ENCODE measurements around the gene ITPA.

The ITPA gene

DNA sequence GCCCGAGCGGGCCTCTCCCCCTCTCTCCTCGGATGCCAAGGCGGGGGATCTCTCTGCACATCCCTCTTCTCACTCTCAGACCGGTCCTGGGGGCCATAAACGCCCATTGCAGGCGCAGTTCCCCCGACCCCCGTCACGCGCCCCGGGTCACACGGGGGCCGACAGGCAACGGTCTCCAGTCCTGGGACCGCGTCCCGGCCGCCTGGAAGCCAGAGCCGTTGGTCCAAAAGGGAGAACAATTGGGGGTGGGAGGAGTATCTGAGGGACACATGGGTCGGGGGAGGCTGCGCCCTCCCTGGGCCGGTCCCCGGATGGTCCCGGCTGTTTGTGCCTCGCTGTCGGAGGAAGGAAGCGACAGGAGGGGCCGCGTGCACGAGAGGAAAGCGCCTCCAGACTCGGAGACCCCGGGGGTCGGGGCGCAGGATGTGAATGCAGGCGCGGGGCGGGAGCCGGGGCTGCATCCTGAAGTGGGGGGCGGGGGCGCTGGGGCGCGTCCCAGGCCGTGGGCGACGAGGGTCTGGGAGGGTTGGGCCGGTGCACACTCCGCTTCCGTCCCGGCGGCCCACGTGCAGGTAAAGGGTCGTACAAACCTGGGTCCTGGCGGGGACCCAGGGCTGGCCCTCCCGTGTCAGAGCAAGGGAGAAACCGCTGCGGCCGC lies 28.8 kb downstream of the ITPA start:
- no peak for DNase-seq (ENCODE audit: low read depth in 2 of 2)
- peak overlapping the region; percentile 64 to 69 for H3K4me3 ChIP-seq (replicated peaks in 1 of 2; ENCODE audit: low read depth in 2 of 2, low read length in 2 of 2)
- TF ChIP-seq, protein P1, sequence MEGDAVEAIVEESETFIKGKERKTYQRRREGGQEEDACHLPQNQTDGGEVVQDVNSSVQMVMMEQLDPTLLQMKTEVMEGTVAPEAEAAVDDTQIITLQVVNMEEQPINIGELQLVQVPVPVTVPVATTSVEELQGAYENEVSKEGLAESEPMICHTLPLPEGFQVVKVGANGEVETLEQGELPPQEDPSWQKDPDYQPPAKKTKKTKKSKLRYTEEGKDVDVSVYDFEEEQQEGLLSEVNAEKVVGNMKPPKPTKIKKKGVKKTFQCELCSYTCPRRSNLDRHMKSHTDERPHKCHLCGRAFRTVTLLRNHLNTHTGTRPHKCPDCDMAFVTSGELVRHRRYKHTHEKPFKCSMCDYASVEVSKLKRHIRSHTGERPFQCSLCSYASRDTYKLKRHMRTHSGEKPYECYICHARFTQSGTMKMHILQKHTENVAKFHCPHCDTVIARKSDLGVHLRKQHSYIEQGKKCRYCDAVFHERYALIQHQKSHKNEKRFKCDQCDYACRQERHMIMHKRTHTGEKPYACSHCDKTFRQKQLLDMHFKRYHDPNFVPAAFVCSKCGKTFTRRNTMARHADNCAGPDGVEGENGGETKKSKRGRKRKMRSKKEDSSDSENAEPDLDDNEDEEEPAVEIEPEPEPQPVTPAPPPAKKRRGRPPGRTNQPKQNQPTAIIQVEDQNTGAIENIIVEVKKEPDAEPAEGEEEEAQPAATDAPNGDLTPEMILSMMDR (IDR thresholded peaks at IDR 0.05; ENCODE audit: low read depth, low read length) = no peak

DNA sequence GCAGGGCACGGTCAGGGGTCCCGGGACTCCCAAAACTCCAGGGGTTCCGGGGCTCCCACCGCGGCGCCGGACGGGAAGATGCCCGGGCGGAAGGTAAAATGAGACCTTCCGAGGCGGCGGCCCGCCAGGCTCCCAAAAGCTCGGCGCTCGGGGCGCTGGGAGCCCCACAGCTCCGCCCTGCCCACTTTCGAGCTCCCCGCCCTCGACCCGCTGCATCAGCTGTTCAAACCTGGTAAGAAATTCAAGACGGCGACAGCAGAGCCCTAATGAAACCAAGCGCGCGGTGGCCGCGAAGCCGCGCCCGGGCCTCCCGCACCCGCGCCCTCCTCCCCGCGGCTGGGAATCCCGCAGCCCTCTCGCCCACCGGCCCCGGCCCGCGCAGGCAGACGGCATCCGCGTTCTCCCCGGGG lies 29.3 kb downstream of the ITPA start:
- peak overlapping the region; percentile 64 to 69 for H3K4me3 ChIP-seq (replicated peaks in 1 of 2; ENCODE audit: low read depth in 2 of 2, low read length in 2 of 2)
- DNase-seq (ENCODE audit: low read depth in 2 of 2) = peak; percentile 18 to 21
- TF ChIP-seq, protein P1 (IDR thresholded peaks at IDR 0.05; ENCODE audit: low read depth, low read length) = no peak

DNA sequence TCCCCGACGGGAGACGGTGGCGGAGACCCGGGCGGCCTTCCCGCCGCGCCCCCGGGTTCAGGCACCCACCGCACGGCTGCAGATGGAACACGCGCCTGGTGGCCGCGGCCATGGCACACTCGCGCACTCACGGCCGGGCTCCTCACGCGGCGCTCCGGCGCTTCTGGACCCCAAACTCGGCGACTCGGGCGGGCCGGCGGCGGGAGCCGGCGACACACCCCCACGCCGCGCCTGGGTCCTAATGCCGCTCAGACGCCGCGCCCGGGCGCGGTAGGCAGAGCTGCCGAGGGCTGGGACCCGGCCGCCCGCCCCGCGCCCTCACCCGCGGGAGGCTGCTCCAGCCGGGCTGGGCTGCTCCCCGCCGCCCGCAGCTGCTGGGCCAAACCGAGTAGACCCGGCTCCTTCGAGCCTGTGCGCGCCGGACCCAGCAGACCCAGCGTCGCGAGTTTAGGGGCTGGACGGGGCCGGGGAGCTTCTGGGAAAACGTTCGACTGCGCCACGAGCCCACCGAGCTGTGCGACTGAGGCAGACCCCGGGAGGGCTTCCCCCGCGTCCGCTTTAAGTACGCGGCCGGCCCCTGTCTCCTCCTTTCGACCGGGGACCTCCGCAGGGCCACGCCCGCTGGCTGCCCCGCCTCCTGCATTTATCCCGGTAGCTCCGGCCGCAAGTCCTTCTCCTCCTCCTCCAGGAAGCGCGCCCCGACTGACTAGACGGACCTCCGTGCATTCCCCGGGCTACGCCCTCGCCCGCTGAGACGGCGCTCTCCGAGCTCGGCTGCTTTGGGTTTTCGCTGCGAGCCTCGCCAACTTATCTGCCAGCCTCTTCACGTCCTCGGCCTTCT lies 29.9 kb downstream of the ITPA start, which contains the start of gene SLC4A11:
Gene SLC4A11, minus strand, starts transcription at position 165 of the 841 bp plus-strand sequence. Its CDS starts 53 bp downstream, at position 112.
- DNase-seq (ENCODE audit: low read depth in 2 of 2) = peak; percentile 68 to 70

DNA sequence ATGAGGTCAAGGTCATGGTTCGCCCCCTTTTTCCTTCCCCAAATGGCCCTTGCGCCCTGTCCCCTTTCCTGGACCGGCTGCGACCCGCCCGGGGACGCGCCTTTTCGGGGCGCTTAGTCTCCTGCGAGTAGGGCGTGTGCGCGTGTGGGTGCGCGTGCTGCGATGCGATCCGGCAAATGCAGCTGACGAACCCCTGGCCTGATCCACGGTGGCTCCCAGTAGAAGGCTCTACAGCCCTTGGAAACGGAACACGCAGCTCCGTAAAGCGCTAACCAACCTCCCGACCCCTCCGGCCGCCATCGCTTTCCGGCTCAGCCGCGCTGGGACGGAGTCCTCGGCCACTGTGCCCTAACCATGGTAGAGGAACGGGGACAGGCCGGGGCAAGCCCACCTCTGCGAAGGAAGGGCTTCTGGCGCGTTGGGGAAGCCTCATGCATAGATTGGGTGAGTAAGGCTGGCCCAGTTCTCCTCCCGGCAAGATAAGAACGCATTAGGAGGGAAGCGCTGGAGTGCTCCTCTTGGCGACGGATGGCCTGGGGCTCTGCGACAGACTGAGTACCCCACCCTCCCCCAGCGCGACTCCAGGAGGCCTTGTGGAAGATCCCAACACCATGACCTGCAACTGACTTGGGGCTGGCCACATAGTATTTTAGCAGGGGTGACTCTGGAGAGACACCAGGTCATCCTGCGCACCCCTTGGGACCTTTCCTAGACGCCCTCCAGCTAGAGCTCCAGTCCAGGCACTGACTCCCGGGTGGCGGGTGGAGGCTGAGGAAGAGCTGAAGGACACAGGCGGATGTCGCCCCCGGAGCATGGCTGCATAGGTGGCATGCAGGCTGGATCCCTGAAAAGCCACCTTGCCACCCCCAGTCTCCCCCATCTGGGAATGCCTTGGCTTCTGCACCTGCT lies 30.8 kb downstream of the ITPA start:
- TF ChIP-seq, protein P1 (IDR thresholded peaks at IDR 0.05; ENCODE audit: low read depth, low read length) = no peak
- peak overlapping the region; percentile 64 to 69 for H3K4me3 ChIP-seq (replicated peaks in 1 of 2; ENCODE audit: low read depth in 2 of 2, low read length in 2 of 2)
- DNase-seq (ENCODE audit: low read depth in 2 of 2) = peak in 1 of 2 donors; percentile 31

More for the DNA sequence above, 29.9 kb downstream of the ITPA start, which contains the start of gene SLC4A11:
- TF ChIP-seq, protein P1 (IDR thresholded peaks at IDR 0.05; ENCODE audit: low read depth, low read length) = no peak
- H3K4me3 ChIP-seq (replicated peaks in 1 of 2; ENCODE audit: low read depth in 2 of 2, low read length in 2 of 2) = peak within 1 kb of the TSS; percentile 64 to 69

DNA sequence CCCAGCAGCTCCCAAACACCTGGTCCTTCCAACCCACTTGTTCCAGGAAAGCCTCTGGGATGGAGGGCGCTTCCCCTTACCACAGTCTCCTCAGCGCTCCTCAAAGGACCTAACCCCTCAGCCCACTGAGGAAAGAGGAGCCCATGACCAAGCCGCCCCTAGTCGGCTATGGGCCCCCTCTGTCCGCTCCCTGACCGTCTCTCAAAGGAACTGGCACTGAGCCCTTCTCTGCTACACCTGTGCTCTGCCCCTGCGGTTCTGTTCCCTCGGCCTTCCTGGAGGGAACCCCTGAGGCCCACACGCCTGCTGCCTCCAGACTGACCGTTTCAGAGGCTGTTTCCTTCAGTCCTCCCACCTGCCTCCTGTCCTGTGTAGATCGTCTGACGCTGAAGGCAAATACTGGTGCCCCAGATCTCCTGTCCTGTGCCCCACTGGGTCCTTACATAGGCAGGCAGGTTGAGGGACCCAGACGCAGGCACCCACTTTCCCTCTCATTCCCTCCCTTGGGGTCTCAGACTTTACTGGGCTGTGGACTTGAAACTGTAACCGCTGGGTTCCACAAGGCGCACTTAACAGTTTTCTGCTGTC lies 31.6 kb downstream of the ITPA start:
- no peak overlapping the region for H3K4me3 ChIP-seq (replicated peaks in 1 of 2; ENCODE audit: low read depth in 2 of 2, low read length in 2 of 2)
- DNase-seq (ENCODE audit: low read depth in 2 of 2) = no peak
- TF ChIP-seq, protein P1 (IDR thresholded peaks at IDR 0.05; ENCODE audit: low read depth, low read length) = no peak

DNA sequence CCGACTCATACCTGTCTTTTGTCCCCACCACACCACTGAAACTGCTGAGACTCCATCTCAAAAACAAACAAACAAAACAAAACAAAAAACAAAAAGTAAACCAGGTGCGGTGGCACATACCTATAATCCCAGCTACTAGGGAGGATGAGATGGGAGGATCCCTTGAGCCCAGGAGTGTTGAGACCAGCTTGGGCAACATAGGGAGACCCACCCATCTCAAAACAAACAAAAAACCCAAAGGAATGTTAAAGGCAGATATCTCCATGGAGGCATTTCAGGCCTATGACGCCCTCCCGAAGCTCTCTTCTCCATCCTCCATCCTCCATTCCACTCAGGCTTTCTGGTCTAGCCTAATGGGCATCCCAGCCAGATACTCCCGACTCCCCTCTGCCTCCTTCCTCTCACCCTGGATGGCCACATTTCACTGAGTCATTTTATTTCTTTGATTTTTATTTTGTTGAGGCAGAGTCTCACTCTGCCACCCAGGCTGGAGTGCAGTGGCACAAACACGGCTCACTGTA lies 32.9 kb downstream of the ITPA start:
- no peak overlapping the region for H3K4me3 ChIP-seq (replicated peaks in 1 of 2; ENCODE audit: low read depth in 2 of 2, low read length in 2 of 2)
- DNase-seq (ENCODE audit: low read depth in 2 of 2) = no peak
- TF ChIP-seq, protein P1 (IDR thresholded peaks at IDR 0.05; ENCODE audit: low read depth, low read length) = no peak

Measured in cardiac fibroblast (primary cell).